Endodermal cell (in vitro differentiated cells): Measurements from ENCODE around the gene PLEKHA1. TPM values are rescaled to one million over a fixed set of nuclear protein-coding genes. Genes with fewer than 3 reads are reported as not detected.

Experiments used
- DNase-seq: peaks from one replicate; pipeline ENCODE4 v3.0.0-alpha.2; 2017
- H3K27ac ChIP-seq: 2 replicates; pipeline ENCODE4 v1.5.1; 2013; ENCODE audit warnings: mild to moderate bottlenecking, low read depth, low read length, moderate library complexity
- H3K27me3 ChIP-seq: 2 replicates; pipeline ENCODE4 v1.6.1; 2013; ENCODE audit warnings: mild to moderate bottlenecking, low read length, moderate library complexity; ENCODE audit not compliant: insufficient read depth, control insufficient read depth, poor library complexity, severe bottlenecking
- H3K36me3 ChIP-seq: 2 replicates; pipeline ENCODE4 v1.7.0; 2013; ENCODE audit warnings: mild to moderate bottlenecking, low read length, moderate library complexity; ENCODE audit not compliant: control insufficient read depth, insufficient read depth
- H3K4me1 ChIP-seq: one replicate; pipeline ENCODE4 v1.7.0; 2013; ENCODE audit warnings: low read length; ENCODE audit not compliant: control insufficient read depth, insufficient read depth
- H3K4me3 ChIP-seq: 2 replicates; pipeline ENCODE4 v1.5.1; 2013; ENCODE audit warnings: mild to moderate bottlenecking, low read length, moderate library complexity
- H3K9ac ChIP-seq: 2 replicates; pipeline ENCODE4 v1.6.1; 2013; ENCODE audit warnings: mild to moderate bottlenecking, low read length, moderate library complexity; ENCODE audit not compliant: poor library complexity, severe bottlenecking; ENCODE audit errors: extremely low read depth
- H3K9me3 ChIP-seq: 2 replicates; pipeline ENCODE4 v1.6.1; 2013; ENCODE audit warnings: mild to moderate bottlenecking, low read length, moderate library complexity; ENCODE audit not compliant: control insufficient read depth
- H3K27ac Mint-ChIP-seq: 2 replicates; pipeline ENCODE4 v1.8.0; 2020; ENCODE audit warnings: mixed read lengths
- H3K27me3 Mint-ChIP-seq: 2 replicates; pipeline ENCODE4 v1.8.0; 2021; ENCODE audit warnings: mild to moderate bottlenecking, mixed read lengths; ENCODE audit not compliant: insufficient read depth
- H3K36me3 Mint-ChIP-seq: 2 replicates; pipeline ENCODE4 v1.8.0; 2020; ENCODE audit warnings: low read depth, mixed read lengths
- H3K4me1 Mint-ChIP-seq: 2 replicates; pipeline ENCODE4 v1.8.0; 2020; ENCODE audit warnings: mixed read lengths
- H3K4me3 Mint-ChIP-seq: 2 replicates; pipeline ENCODE4 v1.8.0; 2020; ENCODE audit warnings: mild to moderate bottlenecking, moderate library complexity, mixed read lengths
- H3K9me3 Mint-ChIP-seq: 2 replicates; pipeline ENCODE4 v1.8.0; 2020; ENCODE audit warnings: mild to moderate bottlenecking, mixed read lengths
- WGBS, 2 experiments: methylation state at CpG; one replicate each; pipeline versions ENCODE4 v1.1.5 to v1.1.7; 2013; ENCODE audit warnings: missing lambda C conversion rate in 2 of 2, mixed read lengths in 1 of 2; ENCODE audit not compliant: insufficient coverage in 1 of 2, insufficient read length in 1 of 2; 5-methylcytosine and 5-hydroxymethylcytosine counted together
- total RNA-seq, 2 donors: library from RNA; stranded (reverse); fragmentation: NEBNext Ultra II Directional in 1 of 2; extraction: Animal tissue kit (Norgen Biotek cat#: 25700) in 1 of 2; gene quantifications; 2 replicates in 1 of 2; 3 replicates in 1 of 2; pipeline ENCODE4 v1.2.1, GENCODE V29; 2021
- TF ChIP-seq, protein P1 (sequence below): fragments of 200-600 bp; sonication (generic); conservative IDR thresholded peaks from 2 replicates; pipeline ENCODE4 v1.5.0; 2021; ENCODE audit warnings: antibody characterized with exemption, mild to moderate bottlenecking

PLEKHA1 gene
- total RNA-seq, 2 donors from 2014 or later: 29.6 to 49.0 TPM

DNA sequence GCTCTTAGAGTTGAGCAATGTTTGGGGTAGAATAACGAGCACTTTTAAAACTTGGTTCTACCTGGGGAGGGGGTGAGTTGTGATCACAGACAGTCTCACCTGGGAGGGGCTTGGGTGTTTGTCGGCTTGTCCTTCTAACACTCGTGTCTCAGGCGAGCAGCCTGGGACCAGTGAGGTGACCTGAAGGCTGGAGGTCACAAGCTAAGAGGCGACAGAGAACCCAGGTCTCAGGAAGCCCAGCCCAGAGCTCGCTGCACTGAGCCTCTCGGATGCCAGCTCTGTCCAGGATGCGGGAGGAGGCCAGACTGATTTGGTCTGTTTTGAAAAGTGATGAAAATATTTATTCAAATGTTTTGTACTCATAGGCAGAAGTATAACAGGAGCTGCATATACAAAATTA is 98.6 kb downstream of the PLEKHA1 start:
- Mint-ChIP-seq H3K27me3 (peaks cover 2% of the 10 kb centered on the region), H3K36me3 (no peaks in the 10 kb centered on the region), H3K4me1 (peaks cover 26% of the 10 kb centered on the region), H3K27ac (no peak overlapping the region), H3K4me3 (no peak overlapping the region), H3K9me3 (no peaks in the 10 kb centered on the region)
- Histone ChIP-seq H3K27ac (no peak overlapping the region), H3K27me3 (peaks cover 22% of the 10 kb centered on the region), H3K9ac (no peak overlapping the region), H3K4me1 (no peaks in the 10 kb centered on the region), H3K4me3 (no peak overlapping the region), H3K36me3 (no peaks in the 10 kb centered on the region), H3K9me3 (no peaks in the 10 kb centered on the region)
- 93 to 98% methylated on average over 4 to 8 of the region's 8 CpGs for WGBS, 2 experiments
- no peak for DNase-seq
- TF ChIP-seq, protein P1, sequence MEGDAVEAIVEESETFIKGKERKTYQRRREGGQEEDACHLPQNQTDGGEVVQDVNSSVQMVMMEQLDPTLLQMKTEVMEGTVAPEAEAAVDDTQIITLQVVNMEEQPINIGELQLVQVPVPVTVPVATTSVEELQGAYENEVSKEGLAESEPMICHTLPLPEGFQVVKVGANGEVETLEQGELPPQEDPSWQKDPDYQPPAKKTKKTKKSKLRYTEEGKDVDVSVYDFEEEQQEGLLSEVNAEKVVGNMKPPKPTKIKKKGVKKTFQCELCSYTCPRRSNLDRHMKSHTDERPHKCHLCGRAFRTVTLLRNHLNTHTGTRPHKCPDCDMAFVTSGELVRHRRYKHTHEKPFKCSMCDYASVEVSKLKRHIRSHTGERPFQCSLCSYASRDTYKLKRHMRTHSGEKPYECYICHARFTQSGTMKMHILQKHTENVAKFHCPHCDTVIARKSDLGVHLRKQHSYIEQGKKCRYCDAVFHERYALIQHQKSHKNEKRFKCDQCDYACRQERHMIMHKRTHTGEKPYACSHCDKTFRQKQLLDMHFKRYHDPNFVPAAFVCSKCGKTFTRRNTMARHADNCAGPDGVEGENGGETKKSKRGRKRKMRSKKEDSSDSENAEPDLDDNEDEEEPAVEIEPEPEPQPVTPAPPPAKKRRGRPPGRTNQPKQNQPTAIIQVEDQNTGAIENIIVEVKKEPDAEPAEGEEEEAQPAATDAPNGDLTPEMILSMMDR: no peak

DNA sequence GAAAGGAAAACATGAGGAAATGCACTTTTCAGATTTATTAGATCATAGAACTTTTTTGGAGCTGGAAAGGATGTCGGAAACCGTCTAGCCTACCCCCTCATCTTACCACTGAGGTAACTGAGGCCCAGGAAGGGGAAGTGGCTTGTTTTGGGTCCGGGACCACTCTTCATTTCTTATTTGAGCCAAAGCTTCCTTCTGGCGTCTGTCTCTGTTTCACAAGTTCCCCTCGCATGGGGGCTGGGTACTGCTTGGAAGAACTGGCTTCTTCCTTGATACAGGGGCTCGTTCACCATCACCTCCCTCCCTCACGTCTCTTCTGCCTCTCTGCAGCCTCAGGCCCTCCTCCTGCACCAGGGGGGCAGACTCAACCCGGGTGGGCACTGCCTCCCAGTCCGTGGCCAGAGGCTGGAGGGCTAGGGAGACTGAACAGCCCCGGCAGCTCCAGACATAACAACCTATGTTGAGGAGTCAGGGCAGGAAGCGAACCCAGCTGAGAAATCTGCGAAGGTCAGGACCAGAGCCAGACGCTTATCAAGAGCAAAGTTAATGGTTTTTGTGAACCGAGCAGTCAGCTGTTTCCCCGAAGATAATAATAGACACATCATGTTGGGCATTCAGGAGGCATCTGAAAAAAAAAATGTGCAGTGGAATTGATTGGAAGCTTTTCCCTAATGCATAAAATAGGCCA is 99.8 kb downstream of the PLEKHA1 start:
- Histone ChIP-seq H3K36me3 (no peaks in the 10 kb centered on the region), H3K4me3 (no peak overlapping the region), H3K4me1 (no peaks in the 10 kb centered on the region), H3K27ac (peak overlapping the region; percentile 78), H3K9me3 (no peaks in the 10 kb centered on the region), H3K9ac (no peak overlapping the region), H3K27me3 (peaks cover 15% of the 10 kb centered on the region)
- Mint-ChIP-seq H3K9me3 (no peaks in the 10 kb centered on the region), H3K36me3 (no peaks in the 10 kb centered on the region), H3K4me1 (peaks cover 26% of the 10 kb centered on the region), H3K4me3 (no peak overlapping the region), H3K27me3 (peaks cover 2% of the 10 kb centered on the region), H3K27ac (no peak overlapping the region)
- TF ChIP-seq, protein P1: no peak
- DNase-seq: no peak
- 81 to 86% methylated on average over 6 to 15 of the region's 15 CpGs for WGBS, 2 experiments

DNA sequence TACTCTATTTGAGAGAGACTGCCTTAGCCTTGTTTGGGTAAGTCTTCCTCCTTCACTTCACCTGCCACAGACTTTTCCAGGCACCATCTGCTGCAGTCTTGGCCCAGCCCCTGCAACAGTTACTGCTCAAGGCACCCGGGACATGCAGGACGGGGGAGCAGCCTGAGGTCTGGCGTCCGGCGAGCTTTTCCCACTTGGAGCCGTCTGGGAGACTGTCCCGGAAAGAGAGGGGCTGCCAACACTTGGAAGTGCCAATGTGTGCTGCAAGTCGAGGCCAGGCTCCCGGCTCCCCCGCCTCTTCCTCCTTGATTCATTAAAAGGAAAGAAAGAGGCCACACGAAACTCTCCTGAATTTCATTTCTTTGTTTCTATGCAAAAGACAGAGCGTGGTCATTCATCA is 100.6 kb downstream of the PLEKHA1 start:
- 76 to 77% methylated on average over 9 to 12 of the region's 12 CpGs for WGBS, 2 experiments
- Histone ChIP-seq H3K27ac (peak overlapping the region; percentile 97), H3K36me3 (no peaks in the 10 kb centered on the region), H3K4me3 (no peak overlapping the region), H3K9me3 (no peaks in the 10 kb centered on the region), H3K4me1 (no peaks in the 10 kb centered on the region), H3K9ac (no peak overlapping the region), H3K27me3 (peaks cover 6% of the 10 kb centered on the region)
- TF ChIP-seq, protein P1: no peak
- Mint-ChIP-seq H3K27ac (no peak overlapping the region), H3K4me3 (no peak overlapping the region), H3K9me3 (no peaks in the 10 kb centered on the region), H3K36me3 (no peaks in the 10 kb centered on the region), H3K27me3 (peaks cover 2% of the 10 kb centered on the region), H3K4me1 (peaks cover 26% of the 10 kb centered on the region)
- no peak for DNase-seq
